T-helper 9 cell (primary cell): ENCODE data around the gene CLEC12A.
"Not testable (repeated sequence)": the region's sequence is repeated elsewhere in the genome, so short reads cannot be mapped to it uniquely, and the experiment has no call there.

Source experiments
- DNase-seq: peaks from one replicate; pipeline ENCODE4 v3.0.0-alpha.2; 2020

CLEC12A gene

DNA sequence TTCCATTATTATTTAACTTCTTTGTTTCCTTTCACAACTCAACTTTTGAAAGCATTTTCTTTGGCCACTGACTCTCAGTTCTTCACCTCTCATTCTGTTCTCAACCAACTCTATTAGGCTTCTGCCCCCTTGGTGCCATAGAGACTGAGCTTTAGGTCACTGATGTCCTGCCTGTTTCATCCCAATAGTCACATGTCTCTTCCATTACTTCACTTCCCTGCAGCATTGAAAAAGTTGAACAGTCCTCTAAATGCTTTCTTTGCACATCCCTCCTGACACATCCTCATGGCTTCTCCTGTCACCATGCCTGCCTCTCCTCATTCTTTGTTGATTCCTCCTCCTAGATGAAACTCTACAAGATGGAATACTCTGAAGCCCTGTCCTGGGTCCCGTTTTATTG, 2.7 kb downstream of the CLEC12A start:
- DNase-seq = no peak

DNA sequence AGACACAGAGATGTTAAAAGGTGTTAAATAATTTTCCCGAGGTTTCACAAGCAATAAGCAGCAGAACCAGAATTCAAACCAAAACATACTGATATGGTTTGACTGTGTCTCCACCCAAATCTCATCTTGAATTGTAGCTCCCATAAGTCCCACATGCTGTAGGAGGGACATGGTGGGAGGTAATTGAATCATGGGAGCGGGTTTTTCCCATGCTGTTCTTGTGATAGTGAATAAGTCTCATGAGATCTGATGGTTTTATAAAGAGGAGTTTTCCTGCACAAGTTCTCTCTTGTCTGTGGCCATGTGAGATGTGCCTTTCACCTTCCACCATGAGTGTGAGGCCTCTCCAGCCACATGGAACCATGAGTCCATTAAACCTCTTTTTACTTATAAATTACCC, 3.5 kb downstream of the CLEC12A start:
- DNase-seq = not testable (repeated sequence)

DNA sequence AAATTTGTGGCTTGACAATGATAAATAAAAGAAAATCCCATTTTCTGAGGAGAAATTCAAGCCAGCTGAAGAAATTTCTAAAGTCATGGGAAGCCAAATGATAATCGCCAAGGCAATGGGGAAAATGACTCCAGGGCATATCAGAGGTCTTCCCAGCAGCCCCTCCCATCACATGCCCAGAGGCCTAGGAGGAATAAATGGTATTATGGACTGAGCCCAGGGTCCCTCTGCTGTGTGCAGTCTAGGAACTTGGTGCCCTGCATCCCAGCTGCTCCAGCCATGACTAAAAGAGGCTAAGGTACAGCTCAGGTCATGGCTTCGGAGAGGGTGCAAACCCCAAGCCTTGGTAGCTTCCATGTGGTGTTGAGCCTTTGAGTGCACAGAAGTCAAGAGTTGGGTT, 4.4 kb downstream of the CLEC12A start:
- DNase-seq = no peak

DNA sequence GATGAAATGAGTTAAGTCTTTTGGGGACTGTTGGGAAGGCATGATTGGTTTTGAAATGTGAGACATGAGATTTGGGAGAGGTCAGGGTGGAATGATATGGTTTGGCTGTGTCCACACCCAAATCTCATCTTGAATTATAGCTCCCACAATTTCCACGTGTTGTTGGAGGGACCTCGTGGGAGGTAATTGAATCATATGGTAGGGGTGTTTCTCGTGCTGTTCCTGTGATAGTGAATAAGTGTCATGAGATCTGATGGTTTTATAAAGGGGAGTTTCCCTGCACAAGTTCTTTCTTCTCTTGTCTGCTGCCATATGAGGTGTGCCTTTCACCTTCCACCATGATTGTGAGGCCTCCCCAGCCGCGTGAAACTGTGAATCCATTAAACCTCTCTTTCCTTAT, 5.4 kb downstream of the CLEC12A start:
- DNase-seq = not testable (repeated sequence)

DNA sequence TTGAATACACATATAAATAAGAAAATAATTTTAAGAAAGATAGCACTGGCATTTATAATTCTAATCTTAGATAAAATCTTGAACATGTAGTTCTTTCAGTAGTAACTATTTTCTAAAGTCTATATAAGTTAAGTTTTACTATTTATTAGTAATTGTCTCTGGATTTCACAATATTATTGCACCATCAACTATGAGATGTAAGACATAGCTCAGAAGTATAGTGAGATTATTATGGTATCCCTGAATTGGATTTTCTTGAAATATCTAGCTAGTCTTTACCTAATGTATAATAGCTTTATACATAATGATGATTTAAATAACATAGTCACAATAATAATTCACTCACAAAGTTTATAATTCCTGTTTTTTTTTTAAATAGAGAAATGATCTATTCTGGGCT, 6.7 kb downstream of the CLEC12A start:
- DNase-seq = no peak

DNA sequence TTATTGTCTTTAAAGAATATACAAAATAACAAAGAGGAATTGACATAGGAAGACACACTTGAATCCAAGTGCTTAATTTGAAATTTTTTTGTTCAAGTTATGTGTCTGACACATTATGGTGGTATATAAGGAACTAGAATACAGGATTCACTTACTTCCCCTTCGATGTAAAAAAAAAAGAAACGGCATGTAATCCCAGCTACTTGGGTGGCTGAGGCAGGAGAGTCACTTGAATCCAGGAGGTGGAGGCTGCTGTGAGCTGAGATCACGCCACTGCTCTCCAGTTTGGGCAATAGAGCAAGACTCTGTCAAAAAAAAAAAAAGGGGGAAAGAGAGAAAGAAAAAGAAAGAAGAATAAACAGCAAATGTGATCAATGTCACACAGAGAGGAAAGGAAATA, 8.9 kb downstream of the CLEC12A start:
- no peak for DNase-seq

DNA sequence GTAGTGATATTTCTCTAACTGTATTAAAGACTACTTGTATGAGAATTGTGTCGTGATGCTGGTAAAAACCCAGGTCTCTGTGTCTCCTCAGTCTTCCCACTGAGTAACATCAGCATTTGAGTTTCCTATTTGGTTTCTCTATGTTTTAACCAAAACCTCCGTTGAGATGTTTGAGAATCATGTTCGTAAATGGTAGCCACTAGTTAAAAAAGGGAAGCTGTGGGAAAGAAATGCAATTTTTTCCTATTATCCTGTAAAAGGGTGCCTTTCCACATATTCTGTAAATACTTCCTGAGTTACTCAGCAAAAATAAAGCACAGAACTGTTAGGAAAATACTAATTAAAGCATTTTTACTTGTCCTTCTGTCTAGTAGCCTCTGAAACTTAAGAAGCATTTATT, 20.7 kb downstream of the CLEC12A start:
- DNase-seq = no peak

DNA sequence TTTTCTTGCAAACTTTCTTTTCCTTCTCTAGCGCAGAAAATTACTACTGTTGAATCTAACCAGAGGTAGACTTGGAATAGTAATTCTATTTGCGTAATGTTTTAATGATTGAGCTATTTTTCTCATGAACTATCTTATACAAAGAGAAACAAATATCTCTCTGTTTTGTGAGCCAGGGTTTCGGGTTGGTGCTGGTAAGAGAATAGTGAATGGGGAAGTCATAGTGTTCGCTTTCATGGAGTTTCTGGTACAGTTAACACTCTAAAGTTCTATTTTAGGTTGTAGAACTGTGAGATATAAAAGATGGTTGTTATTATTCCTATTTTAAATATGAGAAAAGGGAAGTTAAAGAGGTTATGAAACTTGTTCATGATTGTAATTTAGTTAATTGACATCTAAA, 21.1 kb downstream of the CLEC12A start:
- DNase-seq = no peak

DNA sequence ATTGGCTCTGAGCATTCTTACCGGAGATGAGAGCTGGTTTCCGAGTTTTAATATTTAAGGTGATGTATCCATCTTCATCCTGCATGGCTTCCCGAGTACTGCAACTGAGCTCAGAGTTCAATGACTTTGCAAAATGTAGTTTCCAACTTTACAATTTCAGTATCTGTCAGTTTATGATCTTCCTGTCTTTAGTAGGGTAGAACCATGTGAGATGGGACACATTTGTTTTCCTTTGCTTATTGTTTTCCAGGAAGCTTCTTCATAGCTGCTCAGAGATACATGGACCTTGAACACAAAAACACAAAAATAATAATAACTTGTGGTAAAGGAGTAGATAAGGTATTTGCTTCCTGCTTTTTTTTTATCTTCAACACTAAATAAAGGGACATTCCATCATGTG, 27.8 kb downstream of the CLEC12A start, which contains the start of gene CLEC1B:
Gene CLEC1B, minus strand, starts transcription at position 106 of the 400 bp plus-strand sequence. Its CDS starts 21 bp downstream, at position 85.
- DNase-seq = no peak

DNA sequence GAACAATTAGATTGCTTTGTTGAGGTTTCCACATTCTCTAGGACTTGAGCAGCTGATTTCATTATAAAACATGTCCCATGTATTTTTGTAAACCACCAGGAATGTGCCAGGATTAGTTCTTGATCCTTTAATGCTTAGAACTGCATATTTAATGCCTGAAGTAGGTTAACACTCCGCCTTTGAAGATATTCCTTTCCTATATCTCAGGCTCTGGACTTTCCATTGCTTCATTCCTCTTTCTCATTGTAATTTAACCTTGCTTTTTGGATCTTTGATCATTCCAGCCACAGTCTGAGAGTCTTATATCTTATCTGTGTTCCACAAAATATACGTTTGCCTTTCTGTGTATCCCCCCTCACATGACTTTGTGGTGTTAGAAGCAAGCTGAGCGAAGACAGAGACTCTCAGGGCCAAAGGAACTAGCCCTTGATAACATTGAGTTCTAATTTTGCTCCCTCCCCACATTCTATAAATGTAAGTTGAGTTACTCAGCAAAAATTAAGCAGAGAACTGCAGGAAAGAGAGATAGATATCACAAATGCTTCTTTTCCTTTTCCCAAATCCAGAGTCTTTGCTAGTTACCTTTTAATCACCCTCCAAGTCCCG, 30.1 kb downstream of the CLEC12A start:
- DNase-seq = no peak

DNA sequence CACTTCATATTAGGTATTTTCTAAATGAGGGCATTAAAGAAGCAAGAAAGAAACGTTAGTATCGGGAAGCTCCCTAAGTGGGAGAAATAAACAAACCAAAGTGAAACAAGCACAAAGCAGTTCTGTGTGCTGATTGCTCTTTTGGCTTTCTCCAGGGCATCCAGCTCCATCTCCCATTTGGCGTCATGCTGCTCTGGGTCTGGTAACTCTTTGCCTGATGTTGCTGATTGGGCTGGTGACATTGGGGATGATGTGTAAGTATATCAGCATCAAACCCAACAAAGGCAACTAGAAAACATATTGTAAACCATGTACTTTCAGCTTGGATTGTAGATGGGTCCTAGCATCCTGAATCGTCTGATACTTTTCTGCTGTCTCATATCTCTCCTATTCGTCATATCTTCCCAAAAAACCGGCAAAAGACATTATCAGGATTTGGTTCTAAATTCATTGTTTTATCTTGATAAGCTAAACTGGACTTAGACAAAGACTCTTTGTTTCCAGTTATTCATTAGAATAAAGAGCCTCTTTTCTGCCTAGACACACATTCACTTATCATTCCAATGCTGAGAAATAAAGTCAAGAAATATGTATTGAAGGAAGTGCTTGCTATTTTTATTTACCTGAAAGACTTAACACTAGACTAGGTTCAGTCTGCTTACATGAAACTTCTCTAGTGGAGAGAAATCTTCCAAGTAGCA, 41.6 kb downstream of the CLEC12A start:
- no peak for DNase-seq

DNA sequence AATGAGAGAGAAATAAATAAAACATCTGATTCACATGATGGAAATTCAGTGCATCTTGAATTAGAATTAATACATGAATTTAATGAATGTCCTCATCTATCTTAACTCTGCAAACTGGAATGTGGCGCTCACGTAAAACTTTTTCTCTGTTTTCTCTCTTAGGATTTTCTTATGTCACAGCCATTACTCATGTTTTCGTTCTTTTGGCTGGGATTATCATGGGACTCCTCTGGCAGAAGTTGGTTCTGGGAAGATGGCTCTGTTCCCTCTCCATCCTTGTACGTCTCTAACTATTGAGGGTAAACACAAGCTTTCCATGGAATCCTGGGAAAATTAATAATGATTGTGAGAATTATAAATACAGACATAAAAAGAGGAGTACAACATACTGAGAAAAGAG, 44.2 kb downstream of the CLEC12A start:
- no peak for DNase-seq

DNA sequence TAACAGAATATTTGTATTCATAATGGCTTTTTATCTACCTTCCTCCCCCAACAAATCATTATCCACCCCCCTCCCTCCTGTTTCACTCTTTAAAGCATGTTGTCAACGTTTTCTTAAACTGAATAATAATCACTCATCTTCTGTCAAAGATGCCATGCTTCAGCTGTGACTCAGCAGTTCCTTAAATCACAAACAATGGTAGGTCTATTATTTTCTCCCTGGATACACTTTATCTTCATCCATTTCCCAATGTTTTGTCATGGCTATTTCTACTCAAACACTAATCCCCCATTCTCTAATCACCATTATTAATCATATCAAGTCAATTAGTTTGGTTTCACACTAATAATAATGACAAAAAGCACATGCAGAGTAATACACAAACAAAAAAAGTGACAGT, 45.7 kb downstream of the CLEC12A start:
- no peak for DNase-seq

DNA sequence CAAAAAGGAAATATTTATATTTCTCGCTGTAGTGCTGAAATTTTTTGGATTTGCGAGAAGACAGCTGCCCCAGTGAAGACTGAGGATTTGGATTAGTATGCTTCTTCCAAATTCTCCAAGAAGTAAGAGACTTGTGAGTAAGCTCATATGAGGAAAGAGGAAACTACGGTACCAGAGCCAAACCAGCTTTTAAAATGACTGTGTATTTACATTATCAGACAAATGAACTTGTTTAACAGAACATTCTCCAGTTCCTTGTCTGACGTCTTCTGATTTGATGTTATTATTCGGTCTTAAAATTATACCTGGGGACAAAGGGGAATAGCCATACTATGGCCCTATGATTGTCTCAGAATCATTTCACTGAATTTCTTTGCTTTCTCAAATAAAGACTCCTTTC, 47.2 kb downstream of the CLEC12A start:
- no peak for DNase-seq

DNA sequence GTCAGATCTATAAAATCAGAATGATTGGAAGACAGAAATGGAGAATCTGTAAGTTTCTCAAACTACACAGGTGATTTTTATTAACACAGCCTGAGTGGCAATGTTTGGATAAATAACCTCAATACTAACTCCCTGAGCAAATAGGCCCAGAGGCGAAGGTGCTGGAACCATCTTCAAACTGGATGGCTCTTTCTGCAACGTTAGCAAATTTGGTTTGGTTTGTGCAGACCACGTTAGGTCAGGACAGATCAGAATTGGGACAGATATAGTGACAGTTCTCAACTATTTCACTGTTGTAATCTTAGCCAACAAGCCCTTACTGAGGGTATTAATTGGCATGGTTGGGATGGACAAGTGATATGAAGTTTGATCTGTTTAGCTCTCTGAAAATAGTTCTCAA, 50.1 kb downstream of the CLEC12A start:
- DNase-seq = no peak

DNA sequence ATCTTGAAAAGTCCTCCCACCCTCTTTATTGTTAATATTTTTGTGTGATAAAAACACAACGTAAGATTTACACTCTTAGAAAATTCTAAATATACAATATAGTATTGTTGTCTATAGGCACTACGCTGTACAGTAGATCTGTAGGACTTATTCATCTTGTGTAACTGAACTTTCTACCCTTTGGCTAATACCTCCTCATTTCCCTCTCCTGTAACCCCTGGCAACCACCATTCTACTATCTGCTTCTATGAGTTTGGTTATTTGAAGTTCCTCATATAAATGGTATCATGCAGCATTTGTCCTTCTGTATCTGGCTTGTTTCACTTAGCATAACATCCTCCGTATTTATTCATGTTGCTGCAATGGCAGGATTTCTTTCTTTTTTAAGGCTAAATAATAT, 54.0 kb downstream of the CLEC12A start:
- no peak for DNase-seq

DNA sequence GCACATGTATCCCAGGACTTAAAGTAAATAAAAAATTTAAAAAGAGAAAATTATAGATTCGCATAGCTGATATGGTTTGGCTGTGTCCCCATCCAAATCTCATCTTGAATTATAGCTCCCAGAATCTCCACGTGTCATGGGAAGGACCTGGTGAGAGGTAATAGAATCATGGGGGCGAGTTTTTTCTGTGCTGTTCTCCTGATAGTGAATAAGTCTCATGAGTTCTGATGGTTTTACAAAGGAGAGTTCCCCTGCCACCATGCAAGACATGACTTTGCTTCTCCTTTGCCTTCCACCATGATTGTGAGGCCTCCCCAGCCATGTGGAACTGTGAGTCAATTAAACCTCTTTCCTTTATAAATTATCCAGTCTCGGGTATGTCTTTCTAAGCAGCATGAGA, 55.5 kb downstream of the CLEC12A start:
- DNase-seq = not testable (repeated sequence)

DNA sequence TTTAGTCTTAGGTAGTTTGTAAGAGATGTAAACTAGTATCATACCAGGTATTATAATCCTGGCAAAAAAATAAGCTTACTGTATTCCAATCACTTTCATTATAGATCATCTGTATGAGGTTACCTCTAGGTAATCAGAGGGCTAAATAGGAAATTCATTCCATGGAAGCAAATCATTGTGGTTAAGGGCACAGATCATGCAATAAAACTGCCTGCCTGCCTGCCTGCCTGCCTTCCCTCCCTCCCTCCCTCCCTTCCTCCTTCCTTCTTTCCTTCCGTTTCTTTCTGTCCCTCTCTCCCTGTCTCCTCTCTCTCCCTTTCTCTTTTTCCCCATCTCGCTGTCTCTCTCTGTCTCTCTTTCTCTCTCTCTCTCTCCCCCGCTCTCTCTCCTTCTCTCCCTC, 56.1 kb downstream of the CLEC12A start:
- DNase-seq = no peak

DNA sequence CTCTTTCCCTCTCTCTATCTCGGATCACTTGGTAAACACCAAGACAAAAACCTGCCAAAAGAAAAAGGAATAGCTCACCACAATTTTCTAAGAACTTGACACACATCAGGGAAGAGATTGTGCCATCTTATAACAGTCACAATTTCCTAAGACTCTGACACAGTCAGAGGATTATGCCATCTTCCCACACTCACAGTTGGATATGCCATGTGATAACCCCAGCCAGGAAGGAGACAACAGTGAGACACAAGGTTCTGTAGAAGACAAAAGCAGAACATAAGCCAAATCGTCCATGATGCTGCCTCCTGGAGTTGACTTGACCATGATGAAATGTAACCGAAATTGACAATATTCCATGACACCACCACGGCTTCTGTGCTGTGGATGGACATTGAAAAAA, 56.5 kb downstream of the CLEC12A start:
- no peak for DNase-seq

DNA sequence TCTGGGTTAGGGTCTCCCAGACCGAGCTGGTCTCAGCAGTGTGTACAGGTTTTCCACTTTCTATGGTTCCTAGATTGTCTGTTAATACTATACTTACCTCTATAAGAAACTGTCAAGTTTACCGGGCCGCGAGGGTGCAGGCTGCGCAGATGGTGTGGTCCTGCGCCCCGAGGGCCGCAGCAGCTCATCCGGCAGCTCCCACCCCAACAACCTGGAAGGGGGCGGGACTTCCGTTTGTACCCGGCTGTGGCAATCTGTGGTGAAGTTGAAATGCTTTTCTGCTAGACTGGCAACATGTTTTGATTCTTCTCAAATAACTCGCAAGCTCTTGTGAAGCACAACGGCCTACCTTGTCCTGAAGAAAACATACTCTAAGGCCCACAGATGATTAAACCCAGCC, 59.2 kb downstream of the CLEC12A start, which contains the start of gene CLEC9A:
Gene CLEC9A, plus strand, starts transcription at position 237 of the 400 bp plus-strand sequence. CDS start 22,006 bp downstream, outside the sequence.
- DNase-seq = no peak

DNA sequence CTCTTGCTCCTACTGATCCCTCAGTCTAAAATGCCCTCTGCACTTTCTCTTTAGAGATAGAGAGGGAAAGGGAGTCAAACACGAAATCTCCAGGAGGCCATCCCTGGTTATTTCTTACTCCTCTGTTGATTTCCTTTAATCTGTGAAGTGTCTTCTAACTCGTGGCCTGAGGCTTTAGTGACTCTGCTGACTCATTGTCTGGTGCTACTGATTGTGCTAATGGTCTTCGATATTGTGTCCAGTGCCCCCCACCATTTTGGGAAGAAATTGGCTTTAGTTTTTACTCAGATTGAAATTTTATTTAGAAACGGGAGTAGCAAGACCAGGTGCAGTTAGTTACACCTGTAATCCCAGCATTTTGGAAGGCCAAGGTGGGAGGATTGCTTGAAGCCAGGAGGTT, 60.1 kb downstream of the CLEC12A start:
- DNase-seq = no peak

DNA sequence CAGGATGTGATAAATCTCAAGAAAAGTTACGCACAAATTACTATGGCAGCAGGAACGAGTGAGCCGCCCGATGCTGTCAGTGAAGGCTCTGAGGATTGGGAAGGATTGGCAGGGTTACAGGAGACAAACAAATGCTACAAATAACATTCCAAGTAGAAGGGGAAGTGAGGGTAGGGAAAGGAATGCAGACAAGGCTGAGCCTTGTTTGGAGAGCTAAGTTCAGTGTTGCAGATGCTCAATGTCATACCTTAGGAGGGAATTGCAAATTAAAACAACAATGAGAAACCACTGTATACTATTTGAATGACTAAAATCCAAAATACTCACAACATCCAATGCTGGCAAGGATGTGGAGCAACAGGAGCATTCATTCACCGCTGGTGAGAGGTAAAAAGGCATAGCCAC, 60.6 kb downstream of the CLEC12A start:
- DNase-seq = no peak

DNA sequence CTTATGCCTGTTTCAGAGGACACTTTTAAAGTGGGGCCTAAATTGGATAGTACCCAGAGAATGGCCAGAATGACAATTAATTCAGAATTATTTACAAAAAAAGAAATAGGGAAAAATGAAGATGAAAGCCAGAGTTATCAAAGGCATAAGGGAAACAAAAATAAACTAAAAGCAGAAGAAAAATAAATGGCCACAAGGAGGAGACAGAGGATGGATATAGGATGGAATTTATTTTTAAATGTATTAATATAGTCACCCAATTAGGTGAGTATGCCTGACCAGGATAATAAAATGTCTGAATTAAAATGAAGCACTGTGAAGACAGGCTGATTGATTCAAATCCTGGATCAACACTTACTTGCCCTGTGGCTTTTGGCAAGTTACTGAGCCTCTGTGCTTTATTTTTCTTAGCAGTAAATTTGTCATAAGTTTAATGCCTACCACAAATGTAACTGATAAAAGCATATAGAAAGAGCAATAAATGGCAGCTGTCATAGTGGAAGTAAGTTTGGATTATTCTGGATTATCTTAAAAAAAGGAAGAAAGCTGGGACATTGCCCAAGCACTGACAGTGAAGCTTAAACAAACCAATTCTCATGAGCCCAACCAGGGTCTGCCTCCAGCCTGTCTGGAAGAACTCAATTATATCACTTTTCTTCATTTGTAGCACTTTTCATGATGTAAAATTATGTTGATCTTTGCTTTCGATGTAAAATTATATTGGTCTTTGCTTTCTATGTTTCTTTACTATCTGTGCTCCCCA, 62.8 kb downstream of the CLEC12A start:
- no peak for DNase-seq
